ENCODE data around the gene SERPINB5. TPM values are rescaled to one million over a fixed set of nuclear protein-coding genes. Genes with fewer than 3 reads are reported as not detected.

The SERPINB5 gene
- total RNA-seq = under 1 TPM in 3 of 8 experiments, not detected in 5; 0.21 to 0.66 (median 0.41) TPM

GRCh38 chr18:63476668-63477067 is at the start of gene SERPINB5:
TSS of gene SERPINB5 (plus strand) at chr18:63476958. CDS start at chr18:63484429, 7,471 bp downstream.
- Histone ChIP-seq H3K27ac (no peak within 1 kb of the TSS), H3K4me1 (replicated peaks in 1 of 2) (no peaks in the 10 kb centered on the region), H3K4me3 (no peak within 1 kb of the TSS)
- ATAC-seq (replicated peaks in 6 of 8) = no peak
- whole genome bisulfite sequencing, 10 experiments = 75 to 100% (median 91%) methylated on average over 1 to 20 of the region's 21 CpGs; no CpG with 5 or more reads in 1 of the 10 experiments
- in situ Hi-C loops (cut with MboI; ENCODE audit: low pct_unique_long_range_greater_than_20kb in 2 of 9, low sequenced_read_pairs in 9 of 9, unreplicated experiment in 9 of 9) = no loop called here

GRCh38 chr18:63427558-63427957 is 49.2 kb upstream of the SERPINB5 start:
- peak in 2 of 8 experiments; percentile 47 to 67 for ATAC-seq (replicated peaks in 6 of 8)

GRCh38 chr18:63430526-63430925 is 46.2 kb upstream of the SERPINB5 start:
- no peak overlapping the region for H3K27ac ChIP-seq
- no peak for ATAC-seq (replicated peaks in 6 of 8)
- H3K4me1 ChIP-seq (replicated peaks in 1 of 2) = no peaks in the 10 kb centered on the region
- in situ Hi-C loops (cut with MboI; ENCODE audit: low pct_unique_long_range_greater_than_20kb in 2 of 9, low sequenced_read_pairs in 9 of 9, unreplicated experiment in 9 of 9) = loop anchor here in 4 of 9 experiments (10.0 to 25.0 kb wide), 3 partner anchors 293 to 418 kb away; no protein-coding TSS in a partner anchor
- WGBS, 10 experiments = 50 to 60% methylated on average over 1 of the region's 2 CpGs; no CpG with 5 or more reads in 8 of the 10 experiments
- no peak overlapping the region for H3K4me3 ChIP-seq

More at GRCh38 chr18:63427558-63427957, 49.2 kb upstream of the SERPINB5 start:
- Histone ChIP-seq H3K4me3 (no peak overlapping the region), H3K4me1 (replicated peaks in 1 of 2) (no peaks in the 10 kb centered on the region), H3K27ac (no peak overlapping the region)
- 33 to 92% (median 80%) methylated on average over 1 to 4 of the region's 4 CpGs; no CpG with 5 or more reads in 3 of the 10 experiments for WGBS, 10 experiments
- in situ Hi-C loops (cut with MboI; ENCODE audit: low pct_unique_long_range_greater_than_20kb in 2 of 9, low sequenced_read_pairs in 9 of 9, unreplicated experiment in 9 of 9) = loop anchor here in 4 of 9 experiments (25.0 kb wide), 2 partner anchors 290 to 415 kb away; no protein-coding TSS in a partner anchor

DNA sequence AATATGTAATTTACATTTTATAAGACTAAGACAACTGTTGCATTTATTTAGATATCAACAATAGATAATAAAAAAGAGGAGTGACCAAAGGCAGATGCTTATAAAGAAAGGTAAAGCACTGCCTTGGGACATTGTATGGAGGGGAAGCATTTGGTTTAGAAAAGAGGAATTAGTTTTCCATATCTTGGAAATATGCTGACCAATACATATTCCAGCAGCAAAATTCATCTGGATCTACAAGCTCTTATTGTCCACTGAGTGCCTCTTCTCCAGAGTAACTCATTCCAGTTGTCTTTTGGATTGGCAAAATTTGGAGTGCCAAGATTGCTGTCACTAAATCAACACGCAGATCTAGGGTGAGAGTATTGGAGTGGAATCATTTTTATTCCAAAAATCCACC is 45.6 kb upstream of the SERPINB5 start:
- in situ Hi-C loops (cut with MboI; ENCODE audit: low pct_unique_long_range_greater_than_20kb in 2 of 9, low sequenced_read_pairs in 9 of 9, unreplicated experiment in 9 of 9) = loop anchor here in 4 of 9 experiments (10.0 to 25.0 kb wide), 3 partner anchors 294 to 419 kb away; no protein-coding TSS in a partner anchor
- no peak for ATAC-seq (replicated peaks in 6 of 8)
- WGBS, 10 experiments = 33 to 88% (median 72%) methylated on average over 1 of the region's 1 CpG; no CpG with 5 or more reads in 6 of the 10 experiments
- Histone ChIP-seq H3K4me3 (no peak overlapping the region), H3K27ac (no peak overlapping the region), H3K4me1 (replicated peaks in 1 of 2) (no peaks in the 10 kb centered on the region)

- H3K4me1 ChIP-seq (replicated peaks in 1 of 2) = no peaks in the 10 kb centered on the region
- H3K27ac ChIP-seq = no peak overlapping the region
- in situ Hi-C loops (cut with MboI; ENCODE audit: low pct_unique_long_range_greater_than_20kb in 2 of 9, low sequenced_read_pairs in 9 of 9, unreplicated experiment in 9 of 9) = loop anchor here in 4 of 9 experiments (10.0 to 25.0 kb wide), 3 partner anchors 296 to 421 kb away; no protein-coding TSS in a partner anchor
- peak in 2 of 8 experiments; percentile 76 to 86 for ATAC-seq (replicated peaks in 6 of 8)
- WGBS, 10 experiments = 0 to 82% (median 67%) methylated on average over 2 to 4 of the region's 4 CpGs; no CpG with 5 or more reads in 1 of the 10 experiments
- H3K4me3 ChIP-seq = no peak overlapping the region
These were observed 43.4 kb upstream of the SERPINB5 start for GRCh38 chr18:63433334-63433866.

GRCh38 chr18:63438181-63438580 is 38.6 kb upstream of the SERPINB5 start:
- WGBS, 10 experiments = 0 to 100% (median 96%) methylated on average over 1 to 2 of the region's 2 CpGs; no CpG with 5 or more reads in 3 of the 10 experiments
- Histone ChIP-seq H3K27ac (no peak overlapping the region), H3K4me3 (no peak overlapping the region), H3K4me1 (replicated peaks in 1 of 2) (no peaks in the 10 kb centered on the region)
- in situ Hi-C loops (cut with MboI; ENCODE audit: low pct_unique_long_range_greater_than_20kb in 2 of 9, low sequenced_read_pairs in 9 of 9, unreplicated experiment in 9 of 9) = loop anchor here in 4 of 9 experiments (10.0 to 25.0 kb wide), 3 partner anchors 301 to 426 kb away; no protein-coding TSS in a partner anchor
- ATAC-seq (replicated peaks in 6 of 8) = no peak

DNA sequence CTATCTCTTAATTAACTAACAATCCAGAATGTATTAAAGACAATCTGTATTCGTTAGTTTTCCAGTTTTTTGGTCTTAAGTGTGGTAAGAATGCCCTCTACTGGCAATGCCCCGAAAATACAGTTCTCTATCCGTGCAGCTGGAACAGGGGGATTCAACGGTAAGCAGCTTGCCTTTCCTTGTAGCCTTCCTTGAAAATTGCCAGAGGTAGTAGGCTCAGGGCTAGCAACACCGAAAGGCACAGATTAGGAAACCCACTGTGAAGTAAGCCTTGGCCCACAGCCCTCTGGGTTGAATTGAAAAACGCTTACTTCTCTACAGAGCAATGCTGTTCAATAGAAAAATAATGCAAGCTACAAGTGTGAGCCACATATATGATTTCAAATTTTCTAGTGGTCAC is 37.4 kb upstream of the SERPINB5 start:
- WGBS, 10 experiments = 0 to 11% (median 3%) methylated on average over 3 to 6 of the region's 6 CpGs; no CpG with 5 or more reads in 1 of the 10 experiments
- H3K4me3 ChIP-seq = no peak overlapping the region
- in situ Hi-C loops (cut with MboI; ENCODE audit: low pct_unique_long_range_greater_than_20kb in 2 of 9, low sequenced_read_pairs in 9 of 9, unreplicated experiment in 9 of 9) = loop anchor here in 4 of 9 experiments (10.0 to 25.0 kb wide), 3 partner anchors 302 to 427 kb away; no protein-coding TSS in a partner anchor
- ATAC-seq (replicated peaks in 6 of 8) = peak; percentile 15 to 69 (median 50)
- H3K4me1 ChIP-seq (replicated peaks in 1 of 2) = no peaks in the 10 kb centered on the region
- no peak overlapping the region for H3K27ac ChIP-seq

- no peak overlapping the region for H3K4me3 ChIP-seq
- in situ Hi-C loops (cut with MboI; ENCODE audit: low pct_unique_long_range_greater_than_20kb in 2 of 9, low sequenced_read_pairs in 9 of 9, unreplicated experiment in 9 of 9) = loop anchor here in 4 of 9 experiments (25.0 kb wide), 2 partner anchors 303 to 428 kb away; no protein-coding TSS in a partner anchor
- no peaks in the 10 kb centered on the region for H3K4me1 ChIP-seq (replicated peaks in 1 of 2)
- ATAC-seq (replicated peaks in 6 of 8) = peak in 2 of 8 experiments; percentile 71 to 75
- H3K27ac ChIP-seq = no peak overlapping the region
- WGBS, 10 experiments = 0 to 100% (median 20%) methylated on average over 1 of the region's 1 CpG; no CpG with 5 or more reads in 7 of the 10 experiments
These were observed 36.5 kb upstream of the SERPINB5 start for GRCh38 chr18:63440219-63440618.

DNA sequence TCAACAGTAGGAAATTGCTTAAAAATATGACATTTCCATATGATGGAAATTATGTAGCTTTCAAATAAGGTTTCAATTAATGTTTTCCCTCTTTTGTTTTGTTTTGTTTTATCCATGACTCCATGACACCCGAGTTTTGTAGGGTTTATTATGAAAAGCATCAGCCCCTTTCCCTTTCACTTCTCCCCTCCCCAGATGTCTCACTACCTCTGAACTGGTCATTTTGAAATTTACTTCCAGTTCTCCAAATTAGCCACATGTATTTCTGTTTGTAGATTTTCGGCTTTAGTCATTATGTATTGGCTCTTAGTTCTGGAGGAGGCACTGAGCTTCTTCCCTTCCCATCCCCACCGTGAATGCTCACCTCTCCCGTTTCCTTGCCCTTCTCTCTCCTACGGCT is 35.9 kb upstream of the SERPINB5 start:
- WGBS, 10 experiments = 0 to 100% (median 76%) methylated on average over 1 to 5 of the region's 5 CpGs
- no peak overlapping the region for H3K4me3 ChIP-seq
- in situ Hi-C loops (cut with MboI; ENCODE audit: low pct_unique_long_range_greater_than_20kb in 2 of 9, low sequenced_read_pairs in 9 of 9, unreplicated experiment in 9 of 9) = loop anchor here in 4 of 9 experiments (25.0 kb wide), 2 partner anchors 304 to 429 kb away; no protein-coding TSS in a partner anchor
- no peaks in the 10 kb centered on the region for H3K4me1 ChIP-seq (replicated peaks in 1 of 2)
- H3K27ac ChIP-seq = no peak overlapping the region
- ATAC-seq (replicated peaks in 6 of 8) = no peak

GRCh38 chr18:63443829-63444228 is 32.9 kb upstream of the SERPINB5 start:
- ATAC-seq (replicated peaks in 6 of 8) = no peak
- Histone ChIP-seq H3K27ac (no peak overlapping the region), H3K4me1 (replicated peaks in 1 of 2) (no peaks in the 10 kb centered on the region), H3K4me3 (no peak overlapping the region)
- in situ Hi-C loops (cut with MboI; ENCODE audit: low pct_unique_long_range_greater_than_20kb in 2 of 9, low sequenced_read_pairs in 9 of 9, unreplicated experiment in 9 of 9) = loop anchor here in 4 of 9 experiments (25.0 kb wide), 2 partner anchors 307 to 432 kb away; no protein-coding TSS in a partner anchor
- WGBS, 10 experiments = 40 to 100% (median 72%) methylated on average over 1 to 5 of the region's 6 CpGs; no CpG with 5 or more reads in 5 of the 10 experiments

GRCh38 chr18:63444580-63444979 is 32.2 kb upstream of the SERPINB5 start:
- in situ Hi-C loops (cut with MboI; ENCODE audit: low pct_unique_long_range_greater_than_20kb in 2 of 9, low sequenced_read_pairs in 9 of 9, unreplicated experiment in 9 of 9) = loop anchor here in 4 of 9 experiments (25.0 kb wide), 2 partner anchors 307 to 432 kb away; no protein-coding TSS in a partner anchor
- peak in 4 of 8 experiments; percentile 30 to 94 (median 80) for ATAC-seq (replicated peaks in 6 of 8)
- 0 to 100% (median 57%) methylated on average over 1 to 6 of the region's 6 CpGs; no CpG with 5 or more reads in 2 of the 10 experiments for WGBS, 10 experiments

DNA sequence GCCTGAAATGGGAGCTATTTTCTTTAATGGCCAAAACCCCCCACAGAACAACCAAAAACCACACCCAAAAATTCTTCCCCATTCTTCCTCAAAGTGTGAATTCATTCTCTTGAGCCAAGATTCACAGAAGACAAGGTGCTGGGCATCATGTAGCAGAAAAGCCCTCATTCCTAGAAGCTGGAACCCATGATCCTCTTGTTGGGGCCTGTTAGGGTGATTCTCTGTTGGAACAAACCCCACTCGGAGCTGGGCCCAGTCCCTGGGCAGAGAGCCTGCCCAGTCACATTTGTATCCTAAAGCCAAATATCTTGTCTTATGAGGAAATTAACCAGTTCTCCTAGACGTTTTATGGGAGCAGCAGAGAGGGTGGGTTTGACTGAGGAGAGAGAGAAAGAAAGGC is 31.7 kb upstream of the SERPINB5 start:
- Histone ChIP-seq H3K4me1 (replicated peaks in 1 of 2) (no peaks in the 10 kb centered on the region), H3K4me3 (no peak overlapping the region), H3K27ac (no peak overlapping the region)
- 13 to 90% (median 57%) methylated on average over 1 to 2 of the region's 2 CpGs; no CpG with 5 or more reads in 1 of the 10 experiments for WGBS, 10 experiments
- ATAC-seq (replicated peaks in 6 of 8) = no peak
- in situ Hi-C loops (cut with MboI; ENCODE audit: low pct_unique_long_range_greater_than_20kb in 2 of 9, low sequenced_read_pairs in 9 of 9, unreplicated experiment in 9 of 9) = loop anchor here in 4 of 9 experiments (25.0 kb wide), 2 partner anchors 308 to 433 kb away; no protein-coding TSS in a partner anchor

More at GRCh38 chr18:63444580-63444979, 32.2 kb upstream of the SERPINB5 start:
- Histone ChIP-seq H3K4me3 (no peak overlapping the region), H3K4me1 (replicated peaks in 1 of 2) (no peaks in the 10 kb centered on the region), H3K27ac (no peak overlapping the region)

GRCh38 chr18:63446266-63446665 is 30.5 kb upstream of the SERPINB5 start:
- Histone ChIP-seq H3K4me1 (replicated peaks in 1 of 2) (no peaks in the 10 kb centered on the region), H3K27ac (no peak overlapping the region), H3K4me3 (no peak overlapping the region)
- no peak for ATAC-seq (replicated peaks in 6 of 8)
- in situ Hi-C loops (cut with MboI; ENCODE audit: low pct_unique_long_range_greater_than_20kb in 2 of 9, low sequenced_read_pairs in 9 of 9, unreplicated experiment in 9 of 9) = loop anchor here in 4 of 9 experiments (25.0 kb wide), 2 partner anchors 309 to 434 kb away; no protein-coding TSS in a partner anchor
- WGBS, 10 experiments = 75 to 100% (median 90%) methylated on average over 1 to 3 of the region's 3 CpGs; no CpG with 5 or more reads in 3 of the 10 experiments
